GM18505 (cell line): Measurements from ENCODE around the gene REXO1.

Experiments
- ATAC-seq: cut with Tn5 transposase; IDR thresholded peaks from one replicate; pipeline ENCODE4 v1.9.1; 2021; ENCODE audit not compliant: unreplicated experiment
- POLR2A ChIP-seq: IDR thresholded peaks from 4 replicates; pipeline ENCODE4 v1.6.1; 2011; ENCODE audit warnings: borderline replicate concordance; ENCODE audit not compliant: insufficient read depth, insufficient read length; ENCODE audit errors: extremely low read depth

The REXO1 gene

DNA sequence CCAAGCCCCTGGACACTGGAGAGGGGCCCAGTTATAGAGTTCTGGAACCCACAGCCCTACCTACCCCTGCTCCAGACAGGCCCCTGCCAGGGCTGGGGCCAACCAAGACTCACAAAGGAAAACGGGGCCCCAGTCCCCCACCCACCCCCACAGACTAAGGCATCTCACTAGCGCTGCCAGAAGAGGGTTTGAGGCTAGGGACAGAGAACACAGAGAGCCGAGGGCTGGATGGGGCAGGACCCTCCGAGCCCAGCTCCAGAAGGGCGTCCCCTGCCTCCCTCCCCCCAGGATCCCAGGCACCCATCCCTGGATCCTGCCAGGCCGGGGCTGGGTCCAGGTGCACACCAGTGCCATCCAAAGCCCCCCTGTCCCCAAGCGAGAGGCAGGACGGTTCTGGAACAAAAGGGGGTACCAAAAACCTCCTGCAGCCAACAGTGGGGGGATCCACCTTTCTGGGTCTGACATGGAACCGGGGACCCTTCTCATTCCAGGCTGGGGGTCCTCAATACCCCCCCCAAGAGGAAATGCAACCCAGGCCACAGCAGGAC is 4.4 kb upstream of the REXO1 start:
- TF ChIP-seq POLR2A, result no peak
- ATAC-seq, result no peak

DNA sequence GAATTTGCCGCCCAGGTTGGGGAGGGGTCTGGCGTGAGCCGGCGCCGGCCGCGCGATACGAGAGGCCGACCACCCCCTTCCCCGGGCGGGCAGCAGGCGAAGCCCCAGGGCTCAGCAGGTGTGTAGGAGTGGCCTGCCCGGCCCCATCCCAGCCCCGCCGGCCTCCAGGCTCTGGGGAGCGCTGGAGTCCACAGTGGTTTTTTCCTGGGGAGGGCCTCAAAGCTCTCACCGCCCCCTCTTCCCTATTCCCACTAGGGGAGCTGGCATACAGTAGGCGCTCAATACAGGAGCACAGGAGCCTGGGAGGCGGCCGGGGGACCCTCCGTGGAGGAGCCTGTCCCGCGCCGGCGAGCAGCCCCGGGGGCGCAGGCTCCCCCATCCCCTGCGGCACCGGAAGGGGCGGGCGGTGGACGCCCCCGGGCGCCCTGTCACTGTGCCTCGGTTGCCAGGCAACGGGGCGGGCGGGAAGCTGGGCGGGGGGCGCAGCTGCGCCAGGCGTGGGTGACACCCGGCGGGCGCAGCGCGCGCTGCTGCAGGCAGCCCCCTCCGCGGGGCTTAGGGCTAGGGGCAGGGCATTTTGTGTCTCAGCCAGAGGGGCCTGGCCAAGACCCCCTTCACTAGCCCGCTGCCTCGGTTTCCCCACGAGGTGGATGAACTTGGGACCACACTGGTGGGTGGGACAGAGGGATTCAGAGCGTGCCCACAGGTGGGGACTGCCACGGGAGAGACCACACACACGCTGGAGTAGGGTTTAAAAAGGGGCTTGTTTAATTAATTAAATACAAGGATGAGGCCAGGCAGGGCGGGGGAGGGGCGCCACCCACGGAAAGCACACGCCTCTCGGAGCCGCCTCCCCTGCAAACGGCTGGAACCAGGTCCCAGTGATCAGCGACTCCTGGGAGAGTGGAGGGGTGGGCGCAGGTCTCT is 3.6 kb upstream of the REXO1 start:
- no peak for ATAC-seq
- TF ChIP-seq POLR2A, result no peak

DNA sequence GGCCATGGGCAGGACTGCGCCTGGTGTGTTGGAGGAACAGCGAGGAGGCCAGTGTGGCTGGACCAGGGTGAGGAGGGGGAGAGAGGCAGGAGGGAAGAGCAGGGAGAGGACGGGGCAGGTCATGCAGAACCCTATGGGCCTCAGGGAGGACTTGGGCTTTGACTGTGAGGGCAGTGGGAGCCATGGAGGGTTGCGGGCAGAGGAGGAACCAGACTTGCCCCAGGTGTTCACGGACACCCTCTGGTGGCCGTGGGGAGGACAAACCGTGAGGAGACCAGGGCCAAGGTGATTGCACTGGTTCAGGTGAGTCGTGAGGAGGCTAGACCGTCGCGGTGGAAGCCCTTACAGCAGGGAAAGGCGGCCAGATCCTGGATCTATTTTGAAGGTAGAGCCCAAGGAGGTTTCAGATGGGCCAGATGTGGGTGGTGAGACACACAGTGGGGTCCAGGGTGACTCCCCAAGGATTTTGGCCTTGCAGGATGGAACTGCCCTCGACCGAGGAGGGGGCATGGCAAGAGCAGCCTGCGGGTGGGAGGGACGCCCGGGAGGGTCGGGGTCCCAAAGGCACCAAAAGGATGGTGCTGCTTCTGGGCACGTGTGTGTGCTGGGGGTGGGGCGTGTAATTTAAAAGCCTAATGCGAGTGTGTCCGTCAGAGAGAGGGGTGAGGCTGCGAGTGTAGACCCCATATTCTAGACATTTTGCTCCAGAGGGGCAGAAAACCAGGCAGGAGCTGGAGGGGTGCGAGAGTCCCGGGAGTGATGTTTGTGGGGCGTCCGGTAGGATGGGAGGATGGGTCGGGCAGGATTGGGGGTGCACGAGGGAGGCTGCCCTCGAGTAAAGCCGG is 2.7 kb upstream of the REXO1 start:
- no peak for ATAC-seq
- no peak for TF ChIP-seq POLR2A

DNA sequence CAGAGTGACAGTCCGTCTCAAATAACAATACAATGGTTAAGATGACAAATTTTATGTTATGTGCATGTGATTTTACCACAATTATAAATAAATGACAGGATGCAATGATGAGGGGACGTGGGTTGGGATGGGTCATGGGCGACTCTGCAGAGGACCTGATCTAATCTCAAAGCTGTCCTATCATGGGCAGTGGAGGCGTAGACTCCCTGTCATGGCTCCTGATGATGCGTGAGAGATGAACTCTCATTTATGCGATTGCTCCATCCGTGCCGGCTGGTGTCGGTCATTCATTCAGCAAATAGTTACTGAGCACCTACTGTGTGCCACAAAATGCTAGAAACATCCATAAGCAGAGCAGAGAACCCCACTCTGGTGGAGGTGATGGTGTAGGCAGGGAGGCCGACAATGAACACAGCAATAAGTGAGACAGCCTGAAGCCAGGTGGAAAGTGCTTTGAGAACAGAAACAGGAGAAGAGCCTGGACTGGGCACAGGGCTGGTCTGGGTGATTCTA is 1.7 kb upstream of the REXO1 start:
- ATAC-seq, result no peak
- no peak for TF ChIP-seq POLR2A

DNA sequence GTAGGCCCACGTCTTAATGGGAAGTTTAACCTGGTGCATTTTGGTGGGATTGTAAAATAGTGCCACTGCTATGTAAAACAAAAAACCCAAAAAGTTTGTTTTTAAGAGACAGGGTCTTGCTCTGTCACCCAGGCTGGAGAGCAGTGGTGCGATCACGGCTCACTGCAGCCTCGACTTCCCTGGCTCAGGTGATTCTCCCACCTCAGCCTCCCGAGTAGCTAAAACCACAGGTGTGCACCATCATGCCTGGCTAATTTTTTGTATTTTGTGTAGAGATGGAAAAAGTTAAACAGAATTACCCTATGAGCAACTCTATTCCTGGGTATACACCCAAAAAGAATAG is 820 bp upstream of the REXO1 start:
- no peak for ATAC-seq
- no peak for TF ChIP-seq POLR2A

DNA sequence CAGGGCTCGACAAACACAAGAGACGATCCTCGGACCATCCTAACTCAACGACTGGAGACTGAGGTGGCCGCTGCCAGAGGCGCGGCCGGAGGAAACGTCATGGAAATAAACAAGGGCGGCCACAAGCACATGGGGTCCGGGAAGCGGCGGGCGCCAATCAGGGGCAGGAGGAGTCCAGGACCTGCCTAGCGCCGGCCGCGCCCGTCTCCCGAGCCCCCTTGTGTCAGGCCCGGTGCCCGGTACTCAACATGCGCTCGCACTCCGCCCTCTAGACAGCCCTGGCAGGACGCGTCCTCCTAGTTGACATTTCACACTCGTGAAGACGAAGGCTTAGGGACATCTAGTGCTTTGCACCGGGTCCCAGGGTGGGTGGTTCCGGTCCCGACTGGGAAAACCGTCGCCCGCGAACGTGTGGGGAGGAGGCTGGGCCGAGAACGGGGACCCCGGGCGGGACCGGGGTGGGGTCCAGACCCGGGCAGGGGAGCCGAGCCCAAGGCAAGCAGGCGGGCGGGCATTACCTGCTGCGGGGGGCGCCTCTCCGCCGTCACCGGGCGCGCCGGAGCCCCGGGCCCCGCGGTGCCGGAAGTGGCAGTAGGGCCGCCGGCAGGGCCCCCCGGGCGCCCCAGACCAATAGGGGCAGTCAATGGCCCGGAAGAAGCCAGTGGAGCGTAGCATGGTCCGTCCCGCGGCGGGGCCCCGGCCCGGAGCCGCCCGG is 442 bp downstream of the REXO1 start:
- peak; percentile 20 for ATAC-seq
- no peak for TF ChIP-seq POLR2A

DNA sequence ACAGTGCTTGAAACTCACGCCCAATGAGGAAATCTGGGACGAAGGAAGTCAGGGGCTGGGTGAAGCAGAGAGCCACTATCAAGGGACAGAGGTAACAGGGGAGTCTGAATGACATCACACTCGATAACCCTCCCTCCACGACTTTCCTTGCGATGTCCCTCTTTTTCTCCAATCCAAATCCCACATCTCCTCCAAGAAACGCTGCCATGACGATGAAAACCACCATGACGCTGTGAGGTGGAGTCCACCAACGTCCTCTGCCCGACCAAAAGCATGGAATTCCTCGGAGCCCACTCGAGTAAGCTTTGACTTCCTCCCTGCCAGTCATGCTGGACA is 967 bp downstream of the REXO1 start:
- ATAC-seq, result no peak
- TF ChIP-seq POLR2A, result no peak

DNA sequence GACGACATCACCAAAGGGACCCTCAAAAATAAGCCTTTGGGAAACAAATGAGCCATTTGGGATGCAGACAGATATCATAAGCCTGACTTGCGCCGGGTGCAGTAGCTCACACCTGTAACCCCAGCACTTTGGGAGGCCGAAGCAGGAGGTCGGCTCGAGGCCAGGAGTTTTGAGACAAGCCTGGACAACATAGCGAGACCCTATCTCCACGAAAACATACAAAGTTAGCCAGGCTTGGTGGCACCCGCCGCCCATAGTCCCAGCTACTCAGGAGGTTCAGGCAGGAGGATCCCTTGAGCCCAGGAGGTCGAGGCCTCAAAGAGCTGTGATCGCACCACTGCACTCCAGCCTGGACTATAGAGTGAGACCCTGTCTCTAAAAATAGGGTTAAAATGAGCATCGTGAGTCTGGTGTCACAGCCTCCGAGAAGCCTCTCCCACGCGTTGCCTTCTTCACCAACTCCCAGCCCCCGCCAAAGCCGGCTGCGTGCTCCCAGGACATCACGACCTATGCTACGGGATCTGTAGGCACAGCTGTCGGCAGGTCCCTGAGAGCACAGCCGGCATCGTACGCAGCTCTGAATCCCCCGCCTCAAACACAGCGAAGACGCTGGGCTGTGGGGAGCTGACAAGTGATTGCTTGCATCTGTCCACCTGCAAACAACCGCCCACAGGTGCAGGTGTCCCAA is 1.6 kb downstream of the REXO1 start:
- TF ChIP-seq POLR2A, result no peak

DNA sequence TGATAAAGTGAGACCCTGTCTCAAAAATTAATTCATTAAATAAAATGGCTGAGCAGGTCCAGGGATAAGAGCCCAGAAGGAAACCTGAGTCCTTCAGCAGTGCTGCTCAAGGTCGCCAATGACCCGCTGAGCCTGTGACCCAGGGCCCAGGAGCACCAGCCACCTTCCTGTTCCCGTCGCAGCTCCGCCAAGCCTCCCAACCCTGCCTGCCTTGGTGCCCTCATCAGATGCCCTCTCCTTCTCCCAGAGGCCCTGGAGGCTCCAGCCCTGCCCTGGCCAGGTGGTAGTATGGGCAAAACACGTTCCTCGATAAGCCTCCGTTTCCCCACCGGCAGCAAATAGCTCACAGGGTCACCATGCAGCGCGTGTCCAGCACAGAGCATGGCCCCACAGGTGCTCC is 2.6 kb downstream of the REXO1 start:
- no peak for ATAC-seq
- no peak for TF ChIP-seq POLR2A

More for the DNA sequence above, 1.6 kb downstream of the REXO1 start:
- no peak for ATAC-seq

DNA sequence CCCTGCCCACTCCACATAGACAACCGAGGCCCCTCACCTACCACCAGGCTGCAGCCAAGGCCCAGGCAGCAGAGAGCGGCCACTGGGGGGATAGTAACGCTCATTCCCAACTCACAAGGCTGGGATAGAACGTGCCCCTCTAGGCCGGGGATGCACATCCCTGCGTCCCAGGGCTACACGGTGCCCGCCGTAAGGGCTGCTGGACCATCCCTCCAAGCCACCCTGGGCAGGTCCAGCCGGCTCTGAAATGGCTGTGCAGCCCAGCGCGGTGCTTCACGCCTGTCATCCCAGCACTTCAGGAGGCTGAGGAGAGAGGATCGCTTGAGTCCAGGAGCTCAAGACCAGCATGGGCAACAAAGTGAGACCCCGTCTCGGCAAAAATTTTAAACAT is 3.2 kb downstream of the REXO1 start:
- no peak for TF ChIP-seq POLR2A
- no peak for ATAC-seq

DNA sequence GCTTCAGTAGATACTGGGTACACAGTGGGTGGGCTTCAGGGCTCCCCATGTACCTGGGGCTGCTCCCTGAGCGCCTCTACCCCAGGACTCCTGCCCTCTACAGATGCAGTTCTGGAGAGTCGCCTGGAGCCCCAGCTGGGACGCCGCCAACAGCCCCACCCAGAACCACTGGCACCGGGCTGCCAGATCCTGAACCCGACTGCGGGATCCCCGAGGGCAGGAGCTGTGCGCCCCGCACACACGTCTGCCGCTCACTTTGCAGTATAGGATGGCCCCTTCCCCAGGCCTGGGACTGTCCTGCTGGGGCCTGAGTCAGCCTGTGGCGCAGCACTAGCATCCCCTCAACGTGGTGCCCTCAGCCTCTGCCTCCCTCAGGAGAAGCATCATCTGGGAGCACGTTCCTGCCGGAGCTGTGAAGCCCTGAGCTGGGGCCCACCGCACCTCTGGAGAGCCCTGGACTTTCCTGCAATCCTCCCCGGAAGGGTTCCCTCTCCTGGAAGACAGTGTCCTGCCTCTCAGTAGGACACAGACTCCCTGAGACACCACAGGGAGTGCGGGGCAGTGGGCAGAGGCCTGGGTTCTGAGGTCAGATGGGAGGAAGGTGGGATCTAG is 3.7 kb downstream of the REXO1 start:
- no peak for ATAC-seq
- no peak for TF ChIP-seq POLR2A
